ENCODE measurements around the gene RCAN1.
"Not testable (repeated sequence)": the region's sequence is repeated elsewhere in the genome, so short reads cannot be mapped to it uniquely, and the experiment has no call there.

Gene RCAN1

GRCh38 chr21:34621434-34622350, 6.8 kb upstream of the RCAN1 start:
- DNase-seq (ENCODE audit: low spot score), result no peak

- no peak for DNase-seq (ENCODE audit: low spot score)
These were observed 5.1 kb upstream of the RCAN1 start for GRCh38 chr21:34619841-34620665.

GRCh38 chr21:34618941-34619340, 4.0 kb upstream of the RCAN1 start:
- DNase-seq (ENCODE audit: low spot score), result no peak

- no peak for DNase-seq (ENCODE audit: low spot score)
These were observed 2.9 kb upstream of the RCAN1 start for GRCh38 chr21:34617753-34618339.

GRCh38 chr21:34615487-34615814, 538 bp upstream of the RCAN1 start:
- DNase-seq (ENCODE audit: low spot score), result no peak

- peak; percentile 63 for DNase-seq (ENCODE audit: low spot score)
These were observed 960 bp downstream of the RCAN1 start for GRCh38 chr21:34613679-34614627.

- no peak for DNase-seq (ENCODE audit: low spot score)
These were observed 2.4 kb downstream of the RCAN1 start for GRCh38 chr21:34612557-34612956.

- DNase-seq (ENCODE audit: low spot score), result no peak
These were observed 2.9 kb downstream of the RCAN1 start for GRCh38 chr21:34612056-34612455.

GRCh38 chr21:34611528-34611927, 3.4 kb downstream of the RCAN1 start:
- DNase-seq (ENCODE audit: low spot score), result no peak

GRCh38 chr21:34609933-34610549, 4.9 kb downstream of the RCAN1 start:
- DNase-seq (ENCODE audit: low spot score), result no peak

- DNase-seq (ENCODE audit: low spot score), result no peak
These were observed 5.5 kb downstream of the RCAN1 start for GRCh38 chr21:34609244-34609932.

GRCh38 chr21:34607376-34607775, 7.5 kb downstream of the RCAN1 start:
- not testable (repeated sequence) for DNase-seq (ENCODE audit: low spot score)

GRCh38 chr21:34606621-34607020, 8.3 kb downstream of the RCAN1 start:
- DNase-seq (ENCODE audit: low spot score), result no peak

GRCh38 chr21:34606051-34606450, 8.9 kb downstream of the RCAN1 start:
- DNase-seq (ENCODE audit: low spot score), result peak; percentile 87

GRCh38 chr21:34604956-34605355, 10.0 kb downstream of the RCAN1 start:
- DNase-seq (ENCODE audit: low spot score), result not testable (repeated sequence)

- DNase-seq (ENCODE audit: low spot score), result no peak
These were observed 10.4 kb downstream of the RCAN1 start for GRCh38 chr21:34604556-34604955.

- DNase-seq (ENCODE audit: low spot score), result no peak
These were observed 11.2 kb downstream of the RCAN1 start for GRCh38 chr21:34603710-34604057.

- peak; percentile 87 for DNase-seq (ENCODE audit: low spot score)
These were observed 11.8 kb downstream of the RCAN1 start for GRCh38 chr21:34603002-34603709.

- peak; percentile 64 for DNase-seq (ENCODE audit: low spot score)
These were observed 12.9 kb downstream of the RCAN1 start for GRCh38 chr21:34602061-34602460.

GRCh38 chr21:34599534-34600101, 15.3 kb downstream of the RCAN1 start:
- DNase-seq (ENCODE audit: low spot score), result no peak

All from pons (tissue), 1 donor.